Measurements from ENCODE around the gene RPS26. TPM values are rescaled to one million over a fixed set of nuclear protein-coding genes. Genes with fewer than 3 reads are reported as not detected.
A peak's percentile ranks its signal among the peaks of the same experiment; 100 is the strongest.
"Not testable (repeated sequence)": the region's sequence is repeated elsewhere in the genome, so short reads cannot be mapped to it uniquely, and the experiment has no call there.

The RPS26 gene
- total and polyA plus RNA-seq, 9 donors: 84.2 to 522 (median 255) TPM

GRCh38 chr12:56040151-56040550, 1.6 kb upstream of the RPS26 start:
- Histone ChIP-seq H3K4me1 (ENCODE audit: control insufficient read depth, insufficient read depth, low read length) (peaks cover 15% of the 10 kb centered on the region), H3K9me3 (replicated peaks; ENCODE audit: control insufficient read depth, low read depth, low read length) (no peaks in the 10 kb centered on the region), H3K27ac (ENCODE audit: low read length) (no peak overlapping the region), H3K4me3 (ENCODE audit: low read length) (no peak overlapping the region), H3K27me3 (ENCODE audit: control insufficient read depth, insufficient read depth, low read length) (no peaks in the 10 kb centered on the region), H3K36me3 (ENCODE audit: control insufficient read depth, insufficient read depth, low read length) (peaks cover 43% of the 10 kb centered on the region)
- no CpG with 5 or more reads among the region's 1 CpG for WGBS (ENCODE audit: insufficient coverage)
- no peak for DNase-seq

DNA sequence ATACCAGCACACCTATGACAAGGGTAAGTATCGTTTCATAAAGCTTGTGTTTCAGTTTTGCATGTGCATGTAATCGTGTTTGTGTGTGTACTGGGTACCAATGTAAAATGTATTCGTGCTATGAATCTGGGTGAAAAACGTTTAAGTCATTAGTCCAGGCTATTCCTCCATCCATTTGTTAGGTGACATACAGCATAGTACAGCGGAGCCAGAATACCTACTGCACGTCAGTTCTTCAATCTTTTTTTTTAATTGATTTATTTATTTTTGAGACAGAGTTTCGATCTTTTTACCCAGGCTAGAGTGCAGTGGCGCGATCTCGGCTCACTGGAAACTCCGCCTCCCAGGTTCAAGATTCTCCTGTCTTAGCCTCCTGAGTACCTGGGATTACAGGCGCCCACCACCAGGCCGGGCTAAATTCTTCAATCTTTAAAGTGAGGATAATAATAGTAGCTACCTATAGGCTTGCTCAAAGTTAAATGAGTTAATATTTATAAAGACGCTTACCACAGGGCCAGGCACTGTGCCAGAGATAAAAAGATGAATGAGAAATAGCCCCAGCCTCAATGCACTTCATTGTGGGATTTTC, 661 bp upstream of the RPS26 start:
- no peak for DNase-seq
- peak overlapping the region; percentile 88 for H3K4me3 ChIP-seq (ENCODE audit: low read length)
- H3K9me3 ChIP-seq (replicated peaks; ENCODE audit: control insufficient read depth, low read depth, low read length): no peaks in the 10 kb centered on the region
- H3K27me3 ChIP-seq (ENCODE audit: control insufficient read depth, insufficient read depth, low read length): no peaks in the 10 kb centered on the region
- H3K4me1 ChIP-seq (ENCODE audit: control insufficient read depth, insufficient read depth, low read length): peaks cover 15% of the 10 kb centered on the region
- peaks cover 39% of the 10 kb centered on the region for H3K36me3 ChIP-seq (ENCODE audit: control insufficient read depth, insufficient read depth, low read length)
- 35% methylated on average over 4 of the region's 14 CpGs for WGBS (ENCODE audit: insufficient coverage)
- H3K27ac ChIP-seq (ENCODE audit: low read length): peak overlapping the region; percentile 98

DNA sequence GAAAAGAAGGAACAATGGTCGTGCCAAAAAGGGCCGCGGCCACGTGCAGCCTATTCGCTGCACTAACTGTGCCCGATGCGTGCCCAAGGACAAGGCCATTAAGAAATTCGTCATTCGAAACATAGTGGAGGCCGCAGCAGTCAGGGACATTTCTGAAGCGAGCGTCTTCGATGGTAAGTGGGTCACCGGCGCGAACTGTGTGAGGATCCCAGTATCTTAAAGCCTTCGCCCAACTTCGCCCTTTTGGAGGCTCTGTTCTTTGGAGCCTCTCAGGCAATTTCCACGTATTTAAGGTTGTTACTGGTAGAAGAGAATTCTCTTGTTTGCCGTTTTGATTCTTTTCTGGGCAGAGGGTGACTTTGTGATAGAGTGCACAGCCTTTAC, 704 bp downstream of the RPS26 start:
- Histone ChIP-seq H3K27ac (ENCODE audit: low read length) (peak overlapping the region; percentile 98), H3K4me3 (ENCODE audit: low read length) (peak overlapping the region; percentile 88), H3K4me1 (ENCODE audit: control insufficient read depth, insufficient read depth, low read length) (peaks cover 15% of the 10 kb centered on the region), H3K36me3 (ENCODE audit: control insufficient read depth, insufficient read depth, low read length) (peaks cover 29% of the 10 kb centered on the region)
- not testable (repeated sequence) for H3K9me3 ChIP-seq (replicated peaks; ENCODE audit: control insufficient read depth, low read depth, low read length); DNase-seq; H3K27me3 ChIP-seq (ENCODE audit: control insufficient read depth, insufficient read depth, low read length)
- 0% methylated on average over 2 of the region's 20 CpGs for WGBS (ENCODE audit: insufficient coverage)

GRCh38 chr12:56042843-56043242, 1.1 kb downstream of the RPS26 start:
- no peak for DNase-seq
- Histone ChIP-seq H3K36me3 (ENCODE audit: control insufficient read depth, insufficient read depth, low read length) (peaks cover 29% of the 10 kb centered on the region), H3K27ac (ENCODE audit: low read length) (peak overlapping the region; percentile 98), H3K4me1 (ENCODE audit: control insufficient read depth, insufficient read depth, low read length) (peaks cover 15% of the 10 kb centered on the region), H3K27me3 (ENCODE audit: control insufficient read depth, insufficient read depth, low read length) (no peaks in the 10 kb centered on the region), H3K9me3 (replicated peaks; ENCODE audit: control insufficient read depth, low read depth, low read length) (no peaks in the 10 kb centered on the region), H3K4me3 (ENCODE audit: low read length) (peak overlapping the region; percentile 88)
- WGBS (ENCODE audit: insufficient coverage): 31% methylated on average over 7 of the region's 9 CpGs

DNA sequence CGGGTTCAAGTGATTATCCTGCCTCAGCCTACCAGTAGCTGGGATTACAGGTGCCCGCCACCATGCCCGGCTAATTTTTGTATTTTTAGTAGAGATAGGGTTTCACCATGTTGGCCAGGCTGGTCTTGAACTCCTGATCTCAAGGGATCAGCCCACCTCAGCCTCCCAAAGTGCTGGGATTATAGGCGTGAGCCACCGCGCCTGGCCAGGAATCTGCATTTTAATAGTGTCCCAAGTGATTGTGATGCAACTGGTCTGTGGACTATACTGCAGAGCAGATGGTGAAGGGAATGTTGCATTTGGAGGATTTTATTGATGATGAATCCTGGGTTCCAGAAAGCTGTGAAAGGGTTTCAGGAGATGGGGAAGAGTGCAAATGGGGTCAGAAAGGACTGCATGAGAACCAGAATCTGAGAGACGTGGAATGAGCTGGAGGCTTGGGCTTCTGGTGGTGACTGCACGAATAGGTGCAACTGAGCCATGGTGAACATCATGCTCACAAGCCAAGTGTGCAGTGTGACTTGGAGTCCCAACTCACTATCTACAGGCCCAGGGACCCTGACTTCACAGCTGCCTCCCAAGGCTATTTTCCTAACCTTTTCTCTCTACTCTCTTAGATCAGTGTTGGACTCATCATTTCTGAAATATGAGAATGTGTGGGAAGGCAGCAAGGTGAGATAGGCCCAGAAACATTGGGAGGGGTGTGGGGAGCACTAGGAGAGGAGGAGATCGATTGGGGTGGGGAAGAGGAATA, 4.5 kb downstream of the RPS26 start:
- Histone ChIP-seq H3K36me3 (ENCODE audit: control insufficient read depth, insufficient read depth, low read length) (peaks cover 27% of the 10 kb centered on the region), H3K4me3 (ENCODE audit: low read length) (no peak overlapping the region), H3K27ac (ENCODE audit: low read length) (peak overlapping the region; percentile 53), H3K27me3 (ENCODE audit: control insufficient read depth, insufficient read depth, low read length) (no peaks in the 10 kb centered on the region), H3K4me1 (ENCODE audit: control insufficient read depth, insufficient read depth, low read length) (peaks cover 12% of the 10 kb centered on the region), H3K9me3 (replicated peaks; ENCODE audit: control insufficient read depth, low read depth, low read length) (no peaks in the 10 kb centered on the region)
- 75% methylated on average over 5 of the region's 9 CpGs for WGBS (ENCODE audit: insufficient coverage)
- DNase-seq: no peak

DNA sequence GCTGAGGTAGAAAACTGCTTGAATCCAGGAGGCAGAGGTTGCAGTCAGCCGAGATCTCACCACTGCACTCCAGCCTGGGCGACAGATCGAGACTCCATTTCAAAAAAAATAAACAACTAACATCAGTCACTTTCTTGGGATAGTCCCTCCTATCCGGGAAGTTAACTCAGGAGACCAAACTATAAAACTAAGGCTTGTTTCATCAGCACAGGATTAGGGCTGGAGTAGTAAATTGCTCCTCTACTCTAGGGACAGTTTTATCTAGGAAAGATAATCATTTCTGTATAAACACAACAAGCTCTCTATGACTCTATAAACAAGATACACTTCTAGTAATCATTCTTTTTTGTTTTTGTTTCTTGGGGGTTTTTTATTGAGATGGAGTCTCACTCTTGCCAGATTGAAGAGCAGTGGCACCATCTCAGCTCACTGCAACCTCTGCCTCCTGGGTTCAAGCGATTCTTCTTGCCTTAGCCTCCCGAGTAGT, 11.7 kb downstream of the RPS26 start:
- 100% methylated on average over 2 of the region's 6 CpGs for WGBS (ENCODE audit: insufficient coverage)
- Histone ChIP-seq H3K27ac (ENCODE audit: low read length) (no peak overlapping the region), H3K4me1 (ENCODE audit: control insufficient read depth, insufficient read depth, low read length) (no peaks in the 10 kb centered on the region), H3K4me3 (ENCODE audit: low read length) (no peak overlapping the region), H3K9me3 (replicated peaks; ENCODE audit: control insufficient read depth, low read depth, low read length) (no peaks in the 10 kb centered on the region), H3K27me3 (ENCODE audit: control insufficient read depth, insufficient read depth, low read length) (no peaks in the 10 kb centered on the region), H3K36me3 (ENCODE audit: control insufficient read depth, insufficient read depth, low read length) (no peaks in the 10 kb centered on the region)
- no peak for DNase-seq

DNA sequence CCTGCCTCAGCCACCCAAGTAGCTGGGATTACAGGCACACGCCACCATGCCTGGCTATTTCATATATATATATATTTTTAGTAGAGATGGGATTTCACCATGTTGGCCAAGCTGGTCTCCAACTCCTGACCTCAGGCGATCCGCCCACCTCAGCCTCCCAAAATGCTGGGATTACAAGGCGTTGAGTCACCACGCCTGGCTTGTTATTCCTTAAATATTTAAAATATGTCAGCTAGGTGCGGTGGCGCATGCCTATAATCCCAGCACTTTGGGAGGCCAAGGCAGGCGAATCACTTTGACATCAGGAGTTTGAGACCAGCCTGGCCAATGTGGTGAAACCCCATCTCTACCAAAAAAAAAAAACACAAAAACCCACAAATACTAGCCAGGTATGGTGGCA, 18.2 kb downstream of the RPS26 start:
- DNase-seq: not testable (repeated sequence)
- WGBS (ENCODE audit: insufficient coverage): 90% methylated on average over 2 of the region's 8 CpGs

GRCh38 chr12:56061982-56062381, 20.3 kb downstream of the RPS26 start:
- H3K36me3 ChIP-seq (ENCODE audit: control insufficient read depth, insufficient read depth, low read length): no peaks in the 10 kb centered on the region
- H3K9me3 ChIP-seq (replicated peaks; ENCODE audit: control insufficient read depth, low read depth, low read length): no peaks in the 10 kb centered on the region
- no peak for DNase-seq
- H3K4me3 ChIP-seq (ENCODE audit: low read length): no peak overlapping the region
- no peak overlapping the region for H3K27ac ChIP-seq (ENCODE audit: low read length)
- no peaks in the 10 kb centered on the region for H3K4me1 ChIP-seq (ENCODE audit: control insufficient read depth, insufficient read depth, low read length)
- peaks cover 2% of the 10 kb centered on the region for H3K27me3 ChIP-seq (ENCODE audit: control insufficient read depth, insufficient read depth, low read length)
- 65% methylated on average over 4 of the region's 5 CpGs for WGBS (ENCODE audit: insufficient coverage)

More for the DNA sequence above, 18.2 kb downstream of the RPS26 start:
- not testable (repeated sequence) for H3K4me1 ChIP-seq (ENCODE audit: control insufficient read depth, insufficient read depth, low read length); H3K4me3 ChIP-seq (ENCODE audit: low read length); H3K27me3 ChIP-seq (ENCODE audit: control insufficient read depth, insufficient read depth, low read length); H3K27ac ChIP-seq (ENCODE audit: low read length); H3K9me3 ChIP-seq (replicated peaks; ENCODE audit: control insufficient read depth, low read depth, low read length); H3K36me3 ChIP-seq (ENCODE audit: control insufficient read depth, insufficient read depth, low read length)

DNA sequence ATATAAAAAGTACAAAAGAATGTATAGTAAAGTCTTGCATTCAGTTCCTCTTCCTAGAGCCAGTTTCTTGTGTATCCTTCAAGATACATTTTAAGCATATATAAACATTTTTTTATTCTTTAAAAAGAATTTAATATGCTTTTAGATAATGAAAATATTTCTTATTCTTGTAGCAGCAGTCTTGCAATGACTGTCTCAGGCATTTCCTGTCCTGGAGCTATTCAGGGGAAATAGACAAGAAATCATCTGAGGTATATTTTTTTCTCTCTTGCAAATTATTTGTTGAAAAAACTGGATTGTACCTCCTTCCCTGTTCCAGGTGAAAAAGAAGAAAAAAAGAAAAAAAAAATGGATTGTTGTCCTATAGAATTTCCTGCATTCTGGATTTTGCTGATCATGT, 21.3 kb downstream of the RPS26 start:
- no peak overlapping the region for H3K4me3 ChIP-seq (ENCODE audit: low read length)
- H3K36me3 ChIP-seq (ENCODE audit: control insufficient read depth, insufficient read depth, low read length): no peaks in the 10 kb centered on the region
- H3K9me3 ChIP-seq (replicated peaks; ENCODE audit: control insufficient read depth, low read depth, low read length): no peaks in the 10 kb centered on the region
- no peaks in the 10 kb centered on the region for H3K4me1 ChIP-seq (ENCODE audit: control insufficient read depth, insufficient read depth, low read length)
- DNase-seq: no peak
- peaks cover 2% of the 10 kb centered on the region for H3K27me3 ChIP-seq (ENCODE audit: control insufficient read depth, insufficient read depth, low read length)
- H3K27ac ChIP-seq (ENCODE audit: low read length): no peak overlapping the region

GRCh38 chr12:56071648-56072047, 29.9 kb downstream of the RPS26 start:
- no peak for DNase-seq
- H3K4me1 ChIP-seq (ENCODE audit: control insufficient read depth, insufficient read depth, low read length): no peaks in the 10 kb centered on the region
- 90% methylated on average over 1 of the region's 4 CpGs for WGBS (ENCODE audit: insufficient coverage)
- H3K27me3 ChIP-seq (ENCODE audit: control insufficient read depth, insufficient read depth, low read length): no peaks in the 10 kb centered on the region
- no peak overlapping the region for H3K27ac ChIP-seq (ENCODE audit: low read length)
- no peaks in the 10 kb centered on the region for H3K9me3 ChIP-seq (replicated peaks; ENCODE audit: control insufficient read depth, low read depth, low read length)
- H3K36me3 ChIP-seq (ENCODE audit: control insufficient read depth, insufficient read depth, low read length): no peaks in the 10 kb centered on the region
- H3K4me3 ChIP-seq (ENCODE audit: low read length): no peak overlapping the region
